Erythroblast (primary cell): ENCODE measurements around the gene MYEOV.

Experiments used
- GATA1 ChIP-seq: IDR thresholded peaks from 2 replicates; pipeline ENCODE4 v1.6.1; 2011; ENCODE audit warnings: low read depth, mild to moderate bottlenecking, control low read depth, low read length, moderate library complexity
- POLR2A ChIP-seq: IDR thresholded peaks from 2 replicates; pipeline ENCODE4 v1.6.1; 2011; ENCODE audit warnings: mild to moderate bottlenecking, low read length

DNA sequence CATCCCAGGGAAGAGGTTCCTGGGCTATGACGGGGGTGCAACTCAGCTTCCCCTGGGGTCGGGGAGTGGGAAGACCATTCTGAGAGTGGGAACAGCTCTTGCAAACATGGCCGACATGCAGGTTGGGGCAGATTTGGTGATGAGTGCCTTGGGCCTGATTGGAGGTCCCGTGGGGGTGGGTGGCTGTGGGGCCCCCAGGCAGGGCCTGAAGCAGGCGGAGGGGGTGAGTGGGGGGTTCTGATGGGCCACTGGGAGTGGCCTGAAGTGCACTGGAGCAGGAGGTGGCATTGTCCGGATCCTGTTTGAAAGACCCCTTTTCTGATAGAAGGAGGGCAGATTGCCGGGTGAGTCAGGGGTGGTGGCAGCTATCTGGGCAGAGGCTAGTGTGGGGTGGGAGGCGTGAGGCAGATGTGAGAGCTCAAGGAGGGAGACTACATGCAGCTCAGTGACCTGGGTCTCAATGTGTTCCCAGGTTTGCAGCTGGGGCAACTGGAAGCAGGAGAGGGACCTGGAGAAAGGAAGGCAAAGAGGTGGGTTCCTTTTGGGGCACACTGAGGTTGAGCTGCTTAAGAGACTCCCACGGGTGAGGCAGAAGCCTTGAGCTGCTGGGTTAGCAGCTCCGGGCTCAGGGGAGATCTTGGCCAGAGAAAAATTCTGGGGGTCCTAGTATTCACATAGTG is 15.1 kb downstream of the MYEOV start:
- no peak for TF ChIP-seq POLR2A
- TF ChIP-seq GATA1, result no peak
